Hematopoietic multipotent progenitor cell treated with erythropoietin and hydrocortisone succinate and interleukin-3 and kit ligand, for 8 days (in vitro differentiated cells): ENCODE results near the gene KDM4B.

Experiments used
- DNase-seq: peaks from one replicate; pipeline ENCODE4 v3.0.0-alpha.2; 2015

KDM4B gene

DNA sequence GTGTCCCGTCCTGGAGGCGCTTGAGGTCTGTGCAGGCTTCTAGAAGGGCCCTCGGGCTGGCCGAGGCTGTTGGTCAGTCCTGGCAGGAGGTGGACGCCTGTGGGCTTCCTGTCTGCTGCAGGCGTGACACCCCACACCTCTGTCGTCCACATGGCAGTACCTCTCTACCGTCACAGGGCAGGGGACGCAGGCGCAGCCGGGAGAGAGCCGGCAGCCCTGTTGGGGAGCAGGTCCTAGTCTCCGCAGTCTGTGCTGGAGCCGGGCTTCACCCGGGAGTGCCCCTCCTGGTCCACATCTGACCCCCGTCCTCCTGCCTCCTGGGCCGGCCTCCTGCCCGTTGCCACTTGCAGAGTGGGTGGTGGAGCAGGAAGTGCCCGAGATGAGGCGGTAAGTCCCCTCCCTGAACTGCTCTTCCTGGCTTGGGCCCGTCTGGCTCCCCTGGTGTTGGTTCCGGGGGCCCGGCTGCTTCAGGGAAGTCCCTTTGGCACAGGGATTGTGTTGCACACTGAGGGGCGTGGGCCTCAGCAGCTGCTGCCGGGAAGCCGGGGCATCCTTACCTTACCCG lies 106.0 kb downstream of the KDM4B start:
- no peak for DNase-seq

GRCh38 chr19:5075597-5075996 lies 106.7 kb downstream of the KDM4B start:
- no peak for DNase-seq

DNA sequence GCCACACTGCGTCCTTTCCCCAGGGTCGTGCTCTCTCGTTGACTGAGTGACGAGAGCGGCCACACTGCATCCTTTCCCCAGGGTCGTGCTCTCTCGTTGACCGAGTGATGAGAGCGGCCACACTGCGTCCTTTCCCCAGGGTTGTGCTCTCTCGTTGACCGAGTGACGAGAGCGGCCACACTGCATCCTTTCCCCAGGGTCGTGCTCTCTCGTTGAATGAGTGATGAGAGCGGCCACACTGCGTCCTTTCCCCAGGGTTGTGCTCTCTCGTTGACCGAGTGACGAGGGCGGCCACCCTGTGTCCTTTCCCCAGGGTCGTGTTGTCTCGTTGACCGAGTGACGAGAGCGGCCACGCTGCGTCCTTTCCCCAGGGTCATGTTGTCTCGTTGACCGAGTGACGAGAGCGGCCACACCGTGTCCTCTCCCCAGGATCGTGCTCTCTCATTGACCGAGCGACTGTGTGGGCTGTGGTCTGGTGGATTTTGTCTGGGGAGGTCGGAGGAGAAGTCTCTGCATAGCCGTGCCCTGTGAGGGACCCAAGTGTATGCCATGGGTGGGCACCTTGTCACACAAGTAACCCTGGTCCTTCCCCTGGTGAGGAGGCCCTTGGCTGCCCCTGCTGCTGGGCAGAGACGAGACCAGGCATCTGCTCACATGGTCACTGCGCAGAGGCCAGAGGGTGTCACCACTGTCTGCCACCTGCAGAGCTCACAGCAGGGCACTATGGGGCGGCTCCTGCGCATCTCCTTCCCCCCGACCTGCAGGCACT lies 107.7 kb downstream of the KDM4B start:
- DNase-seq, result no peak

DNA sequence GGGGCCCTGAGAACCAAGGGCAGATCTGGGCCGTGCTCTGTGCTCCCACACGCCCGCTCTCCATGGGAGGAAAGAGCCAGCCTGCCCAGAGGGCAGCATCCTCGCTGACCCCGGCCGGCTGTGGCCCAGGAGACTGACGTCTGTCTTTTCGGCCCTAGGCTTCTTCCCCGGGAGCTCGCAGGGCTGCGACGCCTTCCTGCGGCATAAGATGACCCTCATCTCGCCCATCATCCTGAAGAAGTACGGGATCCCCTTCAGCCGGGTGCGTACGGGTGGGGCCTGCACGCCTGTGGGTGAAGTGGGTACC lies 108.2 kb downstream of the KDM4B start:
- DNase-seq, result no peak

GRCh38 chr19:5078182-5078581 lies 109.3 kb downstream of the KDM4B start:
- no peak for DNase-seq

DNA sequence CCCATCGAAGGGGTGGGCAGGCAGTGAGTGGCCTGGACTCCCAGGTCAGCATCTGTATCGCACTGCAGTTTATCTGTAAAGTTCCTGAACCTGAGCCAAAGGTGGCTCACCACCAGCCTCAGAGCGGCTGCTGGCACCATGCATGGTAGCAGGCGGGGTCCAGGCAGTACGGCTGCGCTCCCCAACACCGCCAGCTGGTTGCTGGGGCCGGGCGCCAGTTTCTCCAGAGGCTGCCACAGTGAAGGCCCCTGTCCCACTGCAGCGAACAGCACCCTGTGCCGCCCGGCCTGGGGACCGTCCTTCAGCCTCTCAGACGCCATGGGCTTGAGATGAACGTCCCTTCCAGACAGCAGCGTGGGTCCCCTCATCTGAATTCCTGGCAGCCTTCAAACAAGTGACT lies 109.8 kb downstream of the KDM4B start:
- DNase-seq, result no peak

GRCh38 chr19:5079071-5079774 lies 110.3 kb downstream of the KDM4B start:
- no peak for DNase-seq

- DNase-seq, result no peak
Measured at GRCh38 chr19:5080030-5080654, 111.2 kb downstream of the KDM4B start.

DNA sequence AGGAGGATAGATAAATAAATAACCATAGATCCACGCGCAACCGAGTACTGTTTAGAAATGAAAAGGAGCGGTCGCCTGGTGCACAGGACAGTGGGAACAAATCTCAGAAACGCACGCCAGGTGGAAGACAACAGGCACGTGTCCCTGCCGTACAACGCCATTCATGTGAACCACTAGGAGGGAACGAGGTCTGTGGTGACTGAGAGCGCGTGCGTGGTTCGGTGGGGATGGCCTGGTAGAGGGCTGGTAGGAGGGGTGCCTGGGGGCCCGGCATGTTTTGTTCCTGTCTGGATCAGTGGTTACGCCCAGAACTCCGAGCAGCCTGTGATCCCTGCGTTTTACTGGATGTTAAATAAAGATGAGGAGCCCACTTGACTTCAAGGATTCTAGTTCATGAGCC lies 111.9 kb downstream of the KDM4B start:
- no peak for DNase-seq

DNA sequence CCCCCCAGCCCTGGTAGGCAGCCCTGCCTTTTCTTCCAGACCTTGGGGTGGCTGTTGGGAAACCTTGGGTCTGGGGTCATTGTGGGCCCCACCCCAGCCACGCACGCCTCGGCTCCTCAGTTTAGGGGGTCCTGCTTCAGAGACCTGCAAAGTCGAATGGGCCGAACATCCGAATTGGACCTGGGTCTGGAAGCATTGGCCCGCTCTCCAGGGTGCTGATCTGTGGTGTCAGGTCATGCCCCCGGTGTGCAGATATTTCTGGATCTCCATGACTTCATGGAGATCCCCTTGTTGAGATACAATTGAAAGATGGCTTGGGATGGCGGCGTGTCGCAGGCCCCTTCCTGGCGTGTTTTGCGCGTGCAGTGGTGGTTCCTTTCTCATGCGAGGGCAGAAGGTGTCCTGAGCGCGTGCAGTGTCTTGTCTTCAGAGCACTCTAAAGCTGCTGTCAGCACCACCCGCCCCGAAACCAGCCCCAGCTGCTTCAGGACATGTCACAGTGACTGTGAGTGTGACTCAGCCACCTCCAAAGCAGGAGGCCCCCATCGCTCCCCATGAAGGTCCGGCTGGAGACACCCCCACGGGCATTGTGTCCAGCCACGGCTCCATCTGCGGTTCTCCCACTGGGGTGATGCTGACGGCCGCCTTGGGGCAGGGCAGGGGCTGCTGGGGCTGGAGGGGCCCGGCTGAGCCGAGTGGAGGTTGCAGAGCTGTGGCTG lies 112.7 kb downstream of the KDM4B start:
- DNase-seq, result no peak

GRCh38 chr19:5083547-5083965 lies 114.6 kb downstream of the KDM4B start:
- no peak for DNase-seq

DNA sequence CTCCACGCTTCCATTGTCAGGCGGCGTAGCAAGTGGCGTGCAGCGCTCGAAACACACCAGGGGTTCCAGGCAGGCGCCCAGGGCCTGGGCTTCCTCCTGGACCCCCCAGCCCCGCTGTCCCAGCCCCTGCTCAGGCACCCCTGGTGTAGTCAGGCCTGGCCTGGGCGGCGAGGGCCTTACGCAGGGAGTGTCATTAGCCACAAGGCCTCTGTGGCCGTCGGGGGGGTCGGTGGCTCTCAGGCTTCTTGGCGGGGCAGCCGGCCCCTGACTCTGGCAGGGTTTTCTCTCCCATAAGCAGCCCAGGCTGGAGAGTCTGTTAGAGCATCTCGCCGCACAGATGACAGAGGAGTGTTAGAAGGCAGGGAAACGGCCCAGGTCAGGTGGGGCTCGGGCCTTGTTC lies 116.7 kb downstream of the KDM4B start:
- DNase-seq, result no peak

- no peak for DNase-seq
Measured at GRCh38 chr19:5086230-5086629, 117.3 kb downstream of the KDM4B start.

DNA sequence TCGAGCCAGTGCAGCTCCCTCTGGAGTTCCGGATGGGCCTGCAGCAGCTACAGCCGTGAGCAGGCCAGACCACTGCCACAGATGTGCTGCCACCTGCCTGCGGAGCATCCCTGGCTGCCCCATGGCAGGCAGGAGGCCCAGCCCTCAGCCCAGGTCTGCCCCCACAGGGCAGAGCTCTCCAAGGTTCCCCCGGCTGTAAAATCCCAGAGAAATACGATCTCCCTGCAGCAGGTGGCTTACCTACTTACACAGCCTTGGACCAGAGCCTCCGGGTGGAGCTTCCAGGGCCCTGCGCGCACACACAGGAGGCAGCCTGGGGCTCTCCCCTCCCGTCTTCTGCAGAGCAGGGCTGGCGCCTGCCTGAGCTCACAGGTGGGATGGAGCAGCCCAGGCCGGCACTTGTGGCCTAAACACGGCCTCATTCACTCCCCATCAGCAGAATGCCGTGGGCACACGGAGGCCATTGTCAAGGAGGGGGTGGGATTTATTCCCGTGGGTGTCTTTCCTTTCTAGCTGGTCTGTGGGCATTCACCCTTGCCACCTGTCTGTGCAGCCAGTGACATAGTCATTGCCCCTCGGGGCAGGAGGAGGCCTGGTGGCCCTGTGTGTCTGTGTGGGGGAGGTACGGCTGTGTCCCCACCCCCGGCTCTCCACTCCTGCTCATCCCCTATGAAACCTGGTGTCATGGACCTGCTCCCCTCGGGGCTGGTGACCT lies 118.0 kb downstream of the KDM4B start:
- no peak for DNase-seq

- no peak for DNase-seq
Measured at GRCh38 chr19:5089283-5089682, 120.4 kb downstream of the KDM4B start.

DNA sequence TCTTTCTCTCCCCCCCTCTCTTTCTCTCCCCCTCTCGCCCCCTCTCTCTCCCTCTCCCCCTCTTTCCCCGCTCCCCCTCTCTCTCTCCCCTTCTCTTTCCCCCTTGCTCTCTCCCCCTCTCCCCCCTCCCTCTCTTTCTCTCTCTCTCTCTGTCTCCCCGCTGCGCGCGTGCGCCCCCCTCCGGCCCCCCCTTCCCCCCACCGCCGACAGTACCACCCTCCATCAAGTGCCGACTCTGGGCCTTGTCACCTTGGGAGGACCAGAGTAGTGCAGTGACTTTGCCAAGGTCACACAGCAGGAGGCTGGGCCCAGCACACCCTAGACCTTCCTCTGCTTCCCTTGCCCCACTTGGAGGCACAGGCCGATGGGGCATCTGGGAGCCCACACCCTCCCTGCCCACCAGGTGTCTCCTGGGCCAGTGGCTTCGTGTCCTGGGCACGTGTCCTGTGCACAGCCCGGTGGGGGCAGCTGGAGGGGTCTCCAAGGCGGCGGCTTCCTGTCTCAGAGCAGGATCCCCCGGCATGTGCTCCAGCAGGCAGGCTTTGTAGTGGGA lies 121.6 kb downstream of the KDM4B start:
- DNase-seq, result no peak

GRCh38 chr19:5091018-5091683 lies 122.2 kb downstream of the KDM4B start:
- peak; percentile 97 for DNase-seq

- DNase-seq, result peak; percentile 69
Measured at GRCh38 chr19:5091684-5092480, 123.0 kb downstream of the KDM4B start.

GRCh38 chr19:5092481-5092843 lies 123.5 kb downstream of the KDM4B start:
- no peak for DNase-seq

DNA sequence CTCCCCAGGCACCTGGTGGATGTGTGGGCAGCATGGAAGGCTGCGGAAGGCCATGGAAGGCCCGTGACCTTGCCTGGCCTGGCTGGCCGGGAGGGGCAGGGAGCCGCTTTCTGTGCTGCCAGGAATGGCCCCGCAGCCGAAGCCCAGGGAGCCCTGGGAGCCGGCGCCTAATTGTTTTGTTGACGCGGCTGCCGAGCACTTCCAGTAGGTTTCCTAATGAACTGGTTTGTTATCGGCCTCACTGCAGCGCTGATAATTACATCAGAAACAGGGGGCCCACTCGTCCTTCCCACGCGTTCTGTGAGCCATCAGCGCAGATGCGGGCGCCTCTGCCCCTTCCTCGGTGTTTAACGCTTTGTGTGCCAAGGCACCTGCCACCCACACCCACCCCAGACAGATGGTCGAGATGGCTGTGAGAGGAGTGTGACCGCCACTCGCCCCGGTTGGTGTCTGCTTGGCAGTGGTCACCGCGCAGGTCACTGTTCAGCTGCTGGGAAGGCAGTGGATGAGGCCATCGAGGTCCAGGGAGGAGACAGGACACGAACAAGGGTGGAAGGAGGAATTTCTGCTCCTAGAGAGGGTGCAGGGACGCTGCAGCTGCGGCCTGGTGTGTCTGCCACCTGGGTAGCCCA lies 124.5 kb downstream of the KDM4B start:
- no peak for DNase-seq
